ENCODE measurements around the gene SMCO4. TPM values are rescaled to one million over a fixed set of nuclear protein-coding genes. Genes with fewer than 3 reads are reported as not detected.

The SMCO4 gene
- total RNA-seq, 1 experiment from 2014 or later, result 23.0 TPM

DNA sequence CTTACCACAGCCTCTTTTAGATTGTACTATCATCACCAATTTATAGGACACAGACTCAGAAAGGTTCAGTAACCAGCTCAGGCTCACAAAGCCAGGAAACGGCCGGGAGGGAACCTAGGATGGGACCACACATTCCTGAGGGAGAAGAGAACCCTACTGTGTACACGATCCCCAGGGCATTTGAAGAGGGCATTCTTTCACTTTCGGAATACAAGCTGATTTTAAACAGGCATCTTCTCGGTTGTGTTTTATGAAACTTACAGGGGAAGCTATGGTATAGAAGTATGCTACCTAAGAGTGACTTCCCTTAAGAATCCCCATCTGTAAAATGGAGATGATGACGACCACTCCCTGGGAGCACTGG is 19.0 kb downstream of the SMCO4 start:
- Histone ChIP-seq H3K9me3 (ENCODE audit: insufficient read depth, low read depth) (no peaks in the 10 kb centered on the region), H3K4me1 (replicated peaks; ENCODE audit: insufficient read depth) (no peaks in the 10 kb centered on the region), H3K27ac (no peak overlapping the region), H2AFZ (no peak overlapping the region), H3K27me3 (ENCODE audit: insufficient read depth, low read depth) (no peaks in the 10 kb centered on the region), H3K79me2 (ENCODE audit: low read depth) (no peaks in the 10 kb centered on the region), H4K20me1 (ENCODE audit: insufficient read depth) (no peaks in the 10 kb centered on the region), H3F3A (ENCODE audit: insufficient read depth, low read depth) (no peaks in the 10 kb centered on the region; the same call in 1 of the 2 replicates), H3K36me3 (ENCODE audit: low read depth) (no peaks in the 10 kb centered on the region), H3K4me3 (no peak overlapping the region), H3K4me2 (no peak overlapping the region), H3K9me2 (ENCODE audit: insufficient read depth) (no peaks in the 10 kb centered on the region)
- intact Hi-C loops (cut with micrococcal nuclease; ENCODE audit: unreplicated experiment), result no loop called here
- no peak for TF ChIP-seq EZH2 (IDR thresholded peaks at IDR 0.05; ENCODE audit: low read depth)
- TF ChIP-seq, protein P1, sequence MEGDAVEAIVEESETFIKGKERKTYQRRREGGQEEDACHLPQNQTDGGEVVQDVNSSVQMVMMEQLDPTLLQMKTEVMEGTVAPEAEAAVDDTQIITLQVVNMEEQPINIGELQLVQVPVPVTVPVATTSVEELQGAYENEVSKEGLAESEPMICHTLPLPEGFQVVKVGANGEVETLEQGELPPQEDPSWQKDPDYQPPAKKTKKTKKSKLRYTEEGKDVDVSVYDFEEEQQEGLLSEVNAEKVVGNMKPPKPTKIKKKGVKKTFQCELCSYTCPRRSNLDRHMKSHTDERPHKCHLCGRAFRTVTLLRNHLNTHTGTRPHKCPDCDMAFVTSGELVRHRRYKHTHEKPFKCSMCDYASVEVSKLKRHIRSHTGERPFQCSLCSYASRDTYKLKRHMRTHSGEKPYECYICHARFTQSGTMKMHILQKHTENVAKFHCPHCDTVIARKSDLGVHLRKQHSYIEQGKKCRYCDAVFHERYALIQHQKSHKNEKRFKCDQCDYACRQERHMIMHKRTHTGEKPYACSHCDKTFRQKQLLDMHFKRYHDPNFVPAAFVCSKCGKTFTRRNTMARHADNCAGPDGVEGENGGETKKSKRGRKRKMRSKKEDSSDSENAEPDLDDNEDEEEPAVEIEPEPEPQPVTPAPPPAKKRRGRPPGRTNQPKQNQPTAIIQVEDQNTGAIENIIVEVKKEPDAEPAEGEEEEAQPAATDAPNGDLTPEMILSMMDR (conservative IDR thresholded peaks at IDR 0.05), result no peak
- ChIA-PET CTCF (no interaction called here), POLR2A (ENCODE audit: unreplicated experiment) (no interaction called here)
- DNase-seq, result no peak
- no TSS peak for BruUV-seq (replicated peaks)

DNA sequence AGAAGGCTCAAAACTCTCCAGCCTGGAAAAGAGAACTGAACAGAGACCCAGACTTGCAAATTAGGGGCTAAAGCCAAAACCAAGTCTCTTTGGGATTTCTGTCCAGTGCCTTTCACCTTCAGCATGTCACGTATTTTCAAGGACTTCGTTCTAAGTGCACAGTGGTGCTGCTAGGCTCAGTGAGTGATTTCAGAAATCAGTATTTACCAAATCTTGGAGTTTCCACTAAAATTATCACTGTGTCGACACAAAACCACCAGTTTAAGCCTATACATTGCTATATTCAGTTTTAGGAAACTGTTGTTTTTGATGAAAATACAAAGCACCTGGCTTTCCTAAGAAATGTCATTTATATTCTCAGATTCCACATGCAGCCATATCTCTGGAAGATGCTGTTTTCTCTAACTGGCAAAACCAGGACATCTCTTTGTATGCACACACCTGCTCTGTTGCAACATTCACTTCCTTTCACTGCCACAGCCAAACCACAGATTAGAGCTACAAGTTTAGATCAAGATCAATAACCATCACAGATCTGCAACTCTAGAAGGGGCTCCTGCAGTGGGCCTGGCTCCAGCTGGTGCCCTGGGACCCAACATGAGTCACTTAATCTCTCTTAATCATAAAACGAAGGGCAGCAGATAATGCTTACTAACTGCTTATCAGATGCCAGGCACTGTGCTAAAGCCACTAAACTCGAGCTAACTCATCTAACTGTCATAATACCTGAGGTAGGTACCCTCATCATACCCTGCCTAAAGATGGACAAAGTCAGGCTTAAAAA is 22.3 kb downstream of the SMCO4 start:
- no TSS peak for BruUV-seq (replicated peaks)

DNA sequence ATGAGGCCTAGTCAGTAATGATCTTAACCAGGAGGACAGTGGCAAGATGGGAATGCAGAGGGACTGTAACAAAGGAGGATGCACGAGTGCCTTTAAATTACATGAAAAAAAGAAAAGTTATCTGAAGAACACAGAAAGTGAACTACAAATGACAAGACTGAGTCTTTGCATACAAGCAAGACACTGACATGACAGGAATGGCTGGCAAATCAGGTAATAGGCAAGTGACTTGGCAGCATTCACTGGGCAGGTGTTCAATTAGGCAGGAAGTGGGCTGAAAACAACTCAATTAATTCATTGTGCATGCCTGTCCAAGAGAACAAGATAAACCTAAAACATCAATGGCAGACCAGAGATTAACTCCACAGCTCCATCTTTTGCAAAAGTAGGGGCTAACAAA is 24.0 kb downstream of the SMCO4 start:
- no peak for TF ChIP-seq EZH2 (IDR thresholded peaks at IDR 0.05; ENCODE audit: low read depth)
- TF ChIP-seq, protein P1 (conservative IDR thresholded peaks at IDR 0.05), result no peak
- H3K79me2 ChIP-seq (ENCODE audit: low read depth), result no peaks in the 10 kb centered on the region
- intact Hi-C loops (cut with micrococcal nuclease; ENCODE audit: unreplicated experiment), result no loop called here
- no peaks in the 10 kb centered on the region for H3K9me2 ChIP-seq (ENCODE audit: insufficient read depth)
- no peak overlapping the region for H3K4me2 ChIP-seq
- no peak overlapping the region for H2AFZ ChIP-seq
- H4K20me1 ChIP-seq (ENCODE audit: insufficient read depth), result no peaks in the 10 kb centered on the region
- no peak for DNase-seq
- H3K36me3 ChIP-seq (ENCODE audit: low read depth), result no peaks in the 10 kb centered on the region
- H3K4me1 ChIP-seq (replicated peaks; ENCODE audit: insufficient read depth), result no peaks in the 10 kb centered on the region
- CTCF ChIA-PET, result no interaction called here
- POLR2A ChIA-PET (ENCODE audit: unreplicated experiment), result no interaction called here
- no peaks in the 10 kb centered on the region for H3K27me3 ChIP-seq (ENCODE audit: insufficient read depth, low read depth)
- no TSS peak for BruUV-seq (replicated peaks)
- no peak overlapping the region for H3K4me3 ChIP-seq
- H3F3A ChIP-seq (ENCODE audit: insufficient read depth, low read depth), result no peaks in the 10 kb centered on the region; the same call in 1 of the 2 replicates
- H3K9me3 ChIP-seq (ENCODE audit: insufficient read depth, low read depth), result no peaks in the 10 kb centered on the region
- H3K27ac ChIP-seq, result no peak overlapping the region

More for the DNA sequence above, 22.3 kb downstream of the SMCO4 start:
- no peaks in the 10 kb centered on the region for H3K27me3 ChIP-seq (ENCODE audit: insufficient read depth, low read depth)
- ChIA-PET POLR2A (ENCODE audit: unreplicated experiment) (no interaction called here), CTCF (no interaction called here)
- H3K4me2 ChIP-seq, result no peak overlapping the region
- H3K36me3 ChIP-seq (ENCODE audit: low read depth), result no peaks in the 10 kb centered on the region
- H3K27ac ChIP-seq, result no peak overlapping the region
- H3F3A ChIP-seq (ENCODE audit: insufficient read depth, low read depth), result no peaks in the 10 kb centered on the region; the same call in 1 of the 2 replicates
- H2AFZ ChIP-seq, result no peak overlapping the region
- H3K9me3 ChIP-seq (ENCODE audit: insufficient read depth, low read depth), result no peaks in the 10 kb centered on the region
- H3K4me1 ChIP-seq (replicated peaks; ENCODE audit: insufficient read depth), result no peaks in the 10 kb centered on the region
- no peaks in the 10 kb centered on the region for H3K79me2 ChIP-seq (ENCODE audit: low read depth)
- H3K9me2 ChIP-seq (ENCODE audit: insufficient read depth), result no peaks in the 10 kb centered on the region
- H4K20me1 ChIP-seq (ENCODE audit: insufficient read depth), result no peaks in the 10 kb centered on the region
- H3K4me3 ChIP-seq, result no peak overlapping the region
- intact Hi-C loops (cut with micrococcal nuclease; ENCODE audit: unreplicated experiment), result no loop called here
- no peak for DNase-seq
- TF ChIP-seq, protein P1 (conservative IDR thresholded peaks at IDR 0.05), result no peak
- no peak for TF ChIP-seq EZH2 (IDR thresholded peaks at IDR 0.05; ENCODE audit: low read depth)
